Karpas-422 (cell line): ENCODE measurements around the gene ERBB4. TPM values are rescaled to one million over a fixed set of nuclear protein-coding genes. Genes with fewer than 3 reads are reported as not detected.
"Not testable (repeated sequence)": the region's sequence is repeated elsewhere in the genome, so short reads cannot be mapped to it uniquely, and the experiment has no call there.

Experiments used
- DNase-seq: peaks from one replicate; pipeline ENCODE4 v3.0.0-alpha.2; 2015
- H2AFZ ChIP-seq: fragments of 200-600 bp; sonication (generic); 2 replicates; pipeline ENCODE4 v1.6.1; 2014; ENCODE audit warnings: antibody characterized with exemption, low read length, mixed read lengths
- H3K27ac ChIP-seq: fragments of 200-600 bp; sonication (generic); 2 replicates; pipeline ENCODE4 v1.5.1; 2014; ENCODE audit warnings: mild to moderate bottlenecking, low read length, moderate library complexity
- H3K27me3 ChIP-seq: fragments of 200-600 bp; sonication (generic); 2 replicates; pipeline ENCODE4 v1.6.1; 2014; ENCODE audit warnings: low read length, mixed read lengths
- H3K36me3 ChIP-seq: fragments of 200-600 bp; sonication (generic); 2 replicates; pipeline ENCODE4 v1.6.1; 2014; ENCODE audit warnings: low read length, mixed read lengths; ENCODE audit not compliant: insufficient read depth
- H3K4me1 ChIP-seq: fragments of 200-600 bp; sonication (generic); 2 replicates; pipeline ENCODE4 v1.6.1; 2014; ENCODE audit warnings: mild to moderate bottlenecking, low read length, mixed read lengths
- H3K4me2 ChIP-seq: fragments of 200-600 bp; sonication (generic); 2 replicates; pipeline ENCODE4 v1.6.1; 2014; ENCODE audit warnings: low read length, low read depth, mild to moderate bottlenecking; ENCODE audit not compliant: poor library complexity, severe bottlenecking
- H3K4me3 ChIP-seq: fragments of 200-600 bp; sonication (generic); 2 replicates; pipeline ENCODE4 v1.5.1; 2014; ENCODE audit warnings: mild to moderate bottlenecking, antibody characterized with exemption, low read length, mixed read lengths
- H3K79me2 ChIP-seq: fragments of 200-600 bp; sonication (generic); 2 replicates; pipeline ENCODE4 v1.6.1; 2014; ENCODE audit warnings: mild to moderate bottlenecking, low read length, mixed read lengths
- H3K9ac ChIP-seq: fragments of 200-600 bp; sonication (generic); 2 replicates; pipeline ENCODE4 v1.6.0; 2014; ENCODE audit warnings: low read length
- H3K9me2 ChIP-seq: fragments of 200-600 bp; sonication (generic), shearing (Covaris generic); replicated peaks from 2 replicates; pipeline ENCODE4 v1.6.0; 2014; ENCODE audit warnings: mild to moderate bottlenecking, low read length, moderate library complexity; ENCODE audit not compliant: insufficient read depth
- H3K9me3 ChIP-seq: fragments of 300-700, 200-600 bp; sonication (generic); 2 replicates; pipeline ENCODE4 v1.6.1; 2014; ENCODE audit warnings: low read length, mixed read lengths
- H4K20me1 ChIP-seq: fragments of 200-600 bp; sonication (generic); 2 replicates; pipeline ENCODE4 v1.6.1; 2014; ENCODE audit warnings: mild to moderate bottlenecking, antibody characterized with exemption, low read length, low read depth; ENCODE audit not compliant: insufficient read depth
- total RNA-seq: library from RNA; depleted of rRNA; stranded (reverse); fragments of >200 nt; shearing (Covaris generic); gene quantifications from 2 replicates; pipeline ENCODE4 v1.2.3, GENCODE V29; 2014; ENCODE audit warnings: low replicate concordance

The ERBB4 gene
- total RNA-seq, 1 experiment from 2014 or later, result not detected

GRCh38 chr2:212264187-212264586, 274.4 kb downstream of the ERBB4 start:
- Histone ChIP-seq H4K20me1 (no peaks in the 10 kb centered on the region), H3K9ac (no peak overlapping the region)

GRCh38 chr2:212259226-212259625, 279.4 kb downstream of the ERBB4 start:
- Histone ChIP-seq H3K27me3 (no peaks in the 10 kb centered on the region), H4K20me1 (no peaks in the 10 kb centered on the region), H3K9ac (no peak overlapping the region), H3K9me2 (no peaks in the 10 kb centered on the region), H3K4me3 (no peak overlapping the region), H3K9me3 (peaks cover 10% of the 10 kb centered on the region; the same call in 1 of the 2 replicates), H3K4me2 (no peak overlapping the region), H3K4me1 (no peaks in the 10 kb centered on the region), H3K27ac (no peak overlapping the region), H3K79me2 (no peaks in the 10 kb centered on the region), H3K36me3 (no peaks in the 10 kb centered on the region), H2AFZ (no peak overlapping the region)
- no peak for DNase-seq

More at GRCh38 chr2:212264187-212264586, 274.4 kb downstream of the ERBB4 start:
- Histone ChIP-seq H3K36me3 (no peaks in the 10 kb centered on the region), H3K4me2 (no peak overlapping the region), H3K4me3 (no peak overlapping the region), H3K27me3 (no peaks in the 10 kb centered on the region), H3K4me1 (no peaks in the 10 kb centered on the region), H2AFZ (no peak overlapping the region), H3K27ac (no peak overlapping the region), H3K9me2 (no peaks in the 10 kb centered on the region), H3K9me3 (peaks cover 4% of the 10 kb centered on the region; the same call in 1 of the 2 replicates), H3K79me2 (no peaks in the 10 kb centered on the region)
- no peak for DNase-seq

GRCh38 chr2:212254339-212254738, 284.3 kb downstream of the ERBB4 start:
- no peak for DNase-seq

GRCh38 chr2:212249451-212249850, 289.2 kb downstream of the ERBB4 start:
- Histone ChIP-seq H3K4me3 (no peak overlapping the region), H3K9me2 (no peaks in the 10 kb centered on the region), H3K27me3 (no peaks in the 10 kb centered on the region), H3K79me2 (no peaks in the 10 kb centered on the region), H3K9me3 (peaks cover 12% of the 10 kb centered on the region), H3K4me2 (no peak overlapping the region), H3K4me1 (no peaks in the 10 kb centered on the region), H3K27ac (no peak overlapping the region), H4K20me1 (no peaks in the 10 kb centered on the region), H2AFZ (no peak overlapping the region), H3K36me3 (no peaks in the 10 kb centered on the region), H3K9ac (no peak overlapping the region)
- no peak for DNase-seq

More at GRCh38 chr2:212254339-212254738, 284.3 kb downstream of the ERBB4 start:
- H4K20me1 ChIP-seq, result no peaks in the 10 kb centered on the region
- H3K4me3 ChIP-seq, result no peak overlapping the region
- H3K9ac ChIP-seq, result no peak overlapping the region
- no peak overlapping the region for H2AFZ ChIP-seq
- H3K9me2 ChIP-seq, result no peaks in the 10 kb centered on the region
- H3K27ac ChIP-seq, result no peak overlapping the region
- H3K4me1 ChIP-seq, result no peaks in the 10 kb centered on the region
- no peaks in the 10 kb centered on the region for H3K27me3 ChIP-seq
- H3K79me2 ChIP-seq, result no peaks in the 10 kb centered on the region
- H3K9me3 ChIP-seq, result peaks cover 15% of the 10 kb centered on the region
- H3K4me2 ChIP-seq, result no peak overlapping the region
- no peaks in the 10 kb centered on the region for H3K36me3 ChIP-seq

GRCh38 chr2:212245880-212246279, 292.7 kb downstream of the ERBB4 start:
- H3K9me3 ChIP-seq, result peaks cover 6% of the 10 kb centered on the region; the same call in 1 of the 2 replicates
- no peaks in the 10 kb centered on the region for H3K79me2 ChIP-seq
- H4K20me1 ChIP-seq, result no peaks in the 10 kb centered on the region
- no peaks in the 10 kb centered on the region for H3K4me1 ChIP-seq
- no peaks in the 10 kb centered on the region for H3K9me2 ChIP-seq
- H3K4me3 ChIP-seq, result no peak overlapping the region
- H3K4me2 ChIP-seq, result no peak overlapping the region
- no peaks in the 10 kb centered on the region for H3K36me3 ChIP-seq
- H3K9ac ChIP-seq, result no peak overlapping the region
- no peaks in the 10 kb centered on the region for H3K27me3 ChIP-seq
- H3K27ac ChIP-seq, result no peak overlapping the region
- H2AFZ ChIP-seq, result no peak overlapping the region
- DNase-seq, result no peak

- Histone ChIP-seq H2AFZ (no peak overlapping the region), H3K4me1 (no peaks in the 10 kb centered on the region), H3K9ac (no peak overlapping the region), H3K79me2 (no peaks in the 10 kb centered on the region), H3K27ac (no peak overlapping the region), H3K9me3 (peaks cover 3% of the 10 kb centered on the region; the same call in 1 of the 2 replicates), H3K36me3 (no peaks in the 10 kb centered on the region), H3K4me3 (no peak overlapping the region), H3K9me2 (no peaks in the 10 kb centered on the region), H3K27me3 (no peaks in the 10 kb centered on the region), H4K20me1 (no peaks in the 10 kb centered on the region), H3K4me2 (no peak overlapping the region)
- DNase-seq, result no peak
These were observed 295.9 kb downstream of the ERBB4 start for GRCh38 chr2:212242724-212243123.

GRCh38 chr2:212238152-212238551, 300.4 kb downstream of the ERBB4 start:
- not testable (repeated sequence) for H3K4me2 ChIP-seq, H3K79me2 ChIP-seq, H3K36me3 ChIP-seq, H2AFZ ChIP-seq, H3K9me2 ChIP-seq, H3K27me3 ChIP-seq, H3K4me1 ChIP-seq, H3K9ac ChIP-seq, H3K9me3 ChIP-seq, H3K4me3 ChIP-seq, H3K27ac ChIP-seq, H4K20me1 ChIP-seq, DNase-seq

GRCh38 chr2:212237350-212238095, 301.1 kb downstream of the ERBB4 start:
- no peak overlapping the region for H3K4me3 ChIP-seq
- H3K4me2 ChIP-seq, result no peak overlapping the region
- DNase-seq, result no peak

More at GRCh38 chr2:212237350-212238095, 301.1 kb downstream of the ERBB4 start:
- Histone ChIP-seq H3K79me2 (no peaks in the 10 kb centered on the region), H3K27ac (no peak overlapping the region), H3K36me3 (no peaks in the 10 kb centered on the region), H2AFZ (no peak overlapping the region), H3K9me2 (no peaks in the 10 kb centered on the region), H4K20me1 (no peaks in the 10 kb centered on the region), H3K9me3 (peaks cover 5% of the 10 kb centered on the region; the same call in 1 of the 2 replicates), H3K27me3 (no peaks in the 10 kb centered on the region), H3K9ac (no peak overlapping the region), H3K4me1 (no peaks in the 10 kb centered on the region)
